Epithelial cell of proximal tubule (primary cell): ENCODE results near the gene SPEM1. TPM values are rescaled to one million over a fixed set of nuclear protein-coding genes. Genes with fewer than 3 reads are reported as not detected.

Experiments
- DNase-seq: peaks from one replicate; pipeline ENCODE4 v3.0.0-alpha.2; 2011; ENCODE audit warnings: low read depth
- H3K4me3 ChIP-seq: 2 replicates; pipeline ENCODE4 v1.5.1; 2011; ENCODE audit warnings: low read depth, mild to moderate bottlenecking, low read length
- CTCF ChIP-seq: conservative IDR thresholded peaks from 2 replicates; pipeline ENCODE4 v1.5.1; 2012; ENCODE audit warnings: low read depth, mild to moderate bottlenecking, low read length
- total RNA-seq: library from RNA; depleted of rRNA; stranded (reverse); fragments of >200 nt; gene quantifications from 2 replicates; pipeline ENCODE4 v1.2.3, GENCODE V29; 2015

Gene SPEM1
- total RNA-seq, 1 donor from 2014 or later: not detected

- no peak for TF ChIP-seq CTCF
- H3K4me3 ChIP-seq: no peak overlapping the region
- DNase-seq: no peak
Measured at GRCh38 chr17:7418472-7419152, 1.5 kb upstream of the SPEM1 start.

GRCh38 chr17:7421186-7421585 lies 1.1 kb downstream of the SPEM1 start:
- no peak for TF ChIP-seq CTCF
- no peak for DNase-seq
- H3K4me3 ChIP-seq: no peak overlapping the region

GRCh38 chr17:7423679-7424078 lies 3.6 kb downstream of the SPEM1 start:
- H3K4me3 ChIP-seq: no peak overlapping the region
- no peak for TF ChIP-seq CTCF
- no peak for DNase-seq

DNA sequence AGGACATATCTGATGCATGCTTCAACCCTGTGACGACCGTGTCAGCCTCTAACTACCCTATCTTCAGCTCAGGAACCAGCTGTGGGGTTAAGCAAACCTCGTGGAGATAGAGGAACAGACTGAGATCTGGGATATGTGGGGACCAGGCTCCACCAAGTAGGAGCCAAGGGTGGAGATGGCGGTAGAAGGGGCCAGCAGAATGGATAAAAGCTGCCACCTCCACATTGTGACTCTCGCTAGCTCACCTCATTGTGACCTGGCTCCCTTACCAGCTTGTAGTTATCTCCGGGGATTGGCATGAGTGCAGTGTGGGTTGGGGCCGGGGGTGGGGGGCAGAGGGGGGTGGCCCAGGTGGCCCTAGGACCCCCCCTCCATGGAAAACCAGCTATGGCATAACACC lies 5.2 kb downstream of the SPEM1 start, which contains the start of gene SPEM2:
Gene SPEM2, plus strand, starts transcription at position 301 of the 400 bp plus-strand sequence. Its CDS starts 73 bp downstream, at position 374.
- no peak for DNase-seq
- no peak within 1 kb of the TSS for H3K4me3 ChIP-seq
- no peak for TF ChIP-seq CTCF

GRCh38 chr17:7425756-7426155 lies 5.6 kb downstream of the SPEM1 start:
- no peak overlapping the region for H3K4me3 ChIP-seq
- no peak for TF ChIP-seq CTCF
- DNase-seq: no peak

DNA sequence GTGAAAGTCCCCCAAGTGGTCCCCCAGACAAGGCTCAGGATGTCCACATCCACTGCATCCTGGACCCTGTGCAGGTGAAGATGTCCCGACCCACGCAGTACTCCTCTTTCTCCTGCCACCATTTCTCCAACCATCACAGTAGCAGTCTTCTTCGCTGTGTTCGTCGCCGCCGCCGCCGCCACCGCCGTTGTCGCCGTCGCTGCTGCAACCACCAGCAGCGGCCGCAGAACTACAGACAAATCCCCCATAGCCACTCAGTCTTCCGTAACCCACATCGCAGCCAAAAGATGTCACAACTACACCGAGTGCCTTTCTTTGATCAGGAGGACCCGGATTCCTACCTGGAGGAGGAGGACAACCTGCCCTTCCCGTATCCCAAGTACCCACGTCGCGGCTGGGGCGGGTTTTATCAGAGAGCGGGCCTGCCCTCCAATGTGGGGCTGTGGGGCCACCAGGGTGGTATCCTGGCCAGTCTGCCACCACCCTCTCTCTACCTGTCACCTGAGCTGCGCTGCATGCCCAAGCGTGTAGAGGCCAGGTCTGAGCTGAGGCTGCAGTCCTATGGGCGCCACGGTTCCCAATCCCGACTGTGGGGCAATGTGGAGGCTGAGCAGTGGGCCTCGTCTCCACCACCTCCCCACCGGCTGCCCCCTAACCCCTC lies 6.2 kb downstream of the SPEM1 start:
- TF ChIP-seq CTCF: no peak
- H3K4me3 ChIP-seq: no peak overlapping the region
- DNase-seq: no peak
